ENCODE data around the gene HSPB2. TPM values are rescaled to one million over a fixed set of nuclear protein-coding genes. Genes with fewer than 3 reads are reported as not detected.

HSPB2 gene
- total RNA-seq, 4 donors from 2014 or later, result 1.4 to 3.6 (median 2.4) TPM

- TF ChIP-seq CTCF (IDR thresholded peaks at IDR 0.05; ENCODE audit: low read depth), result no peak
Measured at GRCh38 chr11:111878849-111879636, 33.5 kb upstream of the HSPB2 start, which contains the start of the genes CFAP68 and FDXACB1. CFAP68 (plus strand) TSS chr11:111879541; CDS start chr11:111879561, 20 bp downstream. FDXACB1 (minus strand) TSS chr11:111879165; CDS start chr11:111879132, 33 bp downstream.

- TF ChIP-seq CTCF (IDR thresholded peaks at IDR 0.05; ENCODE audit: low read depth), result no peak
Measured at GRCh38 chr11:111879637-111879960, 32.9 kb upstream of the HSPB2 start.

- no peak for TF ChIP-seq CTCF (IDR thresholded peaks at IDR 0.05; ENCODE audit: low read depth)
Measured at GRCh38 chr11:111882202-111882601, 30.3 kb upstream of the HSPB2 start.

GRCh38 chr11:111886032-111886431 is 26.5 kb upstream of the HSPB2 start:
- no peak for TF ChIP-seq CTCF (IDR thresholded peaks at IDR 0.05; ENCODE audit: low read depth)

- TF ChIP-seq CTCF (IDR thresholded peaks at IDR 0.05; ENCODE audit: low read depth), result no peak
Measured at GRCh38 chr11:111886844-111887243, 25.7 kb upstream of the HSPB2 start.

- no peak for TF ChIP-seq CTCF (IDR thresholded peaks at IDR 0.05; ENCODE audit: low read depth)
Measured at GRCh38 chr11:111905411-111905810, 7.1 kb upstream of the HSPB2 start.

- TF ChIP-seq CTCF (IDR thresholded peaks at IDR 0.05; ENCODE audit: low read depth), result no peak
Measured at GRCh38 chr11:111906680-111907079, 5.9 kb upstream of the HSPB2 start.
